Osteocyte (in vitro differentiated cells): ENCODE measurements around the gene GAN. TPM values are rescaled to one million over a fixed set of nuclear protein-coding genes. Genes with fewer than 3 reads are reported as not detected.

Experiments used
- DNase-seq: peaks from one replicate; pipeline ENCODE4 v3.0.0; 2021; ENCODE audit warnings: mixed read lengths; ENCODE audit not compliant: unreplicated experiment; ENCODE audit errors: extremely low spot score
- H3K27ac Mint-ChIP-seq: one replicate; pipeline ENCODE4 v1.8.0; 2021; ENCODE audit warnings: mild to moderate bottlenecking, mixed read lengths; ENCODE audit not compliant: unreplicated experiment
- H3K27me3 Mint-ChIP-seq: one replicate; pipeline ENCODE4 v1.8.0; 2021; ENCODE audit warnings: mixed read lengths; ENCODE audit not compliant: unreplicated experiment
- H3K36me3 Mint-ChIP-seq: one replicate; pipeline ENCODE4 v1.8.0; 2021; ENCODE audit warnings: mixed read lengths; ENCODE audit not compliant: unreplicated experiment
- H3K4me1 Mint-ChIP-seq: one replicate; pipeline ENCODE4 v1.8.0; 2021; ENCODE audit warnings: mixed read lengths; ENCODE audit not compliant: unreplicated experiment
- H3K4me3 Mint-ChIP-seq: one replicate; pipeline ENCODE4 v1.8.0; 2021; ENCODE audit warnings: mild to moderate bottlenecking, moderate library complexity, mixed read lengths; ENCODE audit not compliant: unreplicated experiment
- H3K9me3 Mint-ChIP-seq: one replicate; pipeline ENCODE4 v1.8.0; 2021; ENCODE audit warnings: mixed read lengths; ENCODE audit not compliant: unreplicated experiment
- total RNA-seq: library from RNA; stranded (reverse); gene quantifications from 2 replicates; pipeline ENCODE4 v1.2.1, GENCODE V29; 2021
- TF ChIP-seq, protein P1 (sequence below): fragments of 200-600 bp; sonication (generic); IDR thresholded peaks from 2 replicates; pipeline ENCODE4 v1.5.0; 2021; ENCODE audit warnings: antibody characterized with exemption, mild to moderate bottlenecking, moderate library complexity

The GAN gene
- total RNA-seq, 1 donor from 2014 or later = 9.2 TPM

GRCh38 chr16:81384006-81384405 lies 69.2 kb downstream of the GAN start:
- TF ChIP-seq, protein P1, sequence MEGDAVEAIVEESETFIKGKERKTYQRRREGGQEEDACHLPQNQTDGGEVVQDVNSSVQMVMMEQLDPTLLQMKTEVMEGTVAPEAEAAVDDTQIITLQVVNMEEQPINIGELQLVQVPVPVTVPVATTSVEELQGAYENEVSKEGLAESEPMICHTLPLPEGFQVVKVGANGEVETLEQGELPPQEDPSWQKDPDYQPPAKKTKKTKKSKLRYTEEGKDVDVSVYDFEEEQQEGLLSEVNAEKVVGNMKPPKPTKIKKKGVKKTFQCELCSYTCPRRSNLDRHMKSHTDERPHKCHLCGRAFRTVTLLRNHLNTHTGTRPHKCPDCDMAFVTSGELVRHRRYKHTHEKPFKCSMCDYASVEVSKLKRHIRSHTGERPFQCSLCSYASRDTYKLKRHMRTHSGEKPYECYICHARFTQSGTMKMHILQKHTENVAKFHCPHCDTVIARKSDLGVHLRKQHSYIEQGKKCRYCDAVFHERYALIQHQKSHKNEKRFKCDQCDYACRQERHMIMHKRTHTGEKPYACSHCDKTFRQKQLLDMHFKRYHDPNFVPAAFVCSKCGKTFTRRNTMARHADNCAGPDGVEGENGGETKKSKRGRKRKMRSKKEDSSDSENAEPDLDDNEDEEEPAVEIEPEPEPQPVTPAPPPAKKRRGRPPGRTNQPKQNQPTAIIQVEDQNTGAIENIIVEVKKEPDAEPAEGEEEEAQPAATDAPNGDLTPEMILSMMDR = no peak
- Mint-ChIP-seq H3K9me3 (no peaks in the 10 kb centered on the region), H3K4me1 (peaks cover 12% of the 10 kb centered on the region), H3K36me3 (peaks cover 6% of the 10 kb centered on the region), H3K27ac (peak overlapping the region; percentile 50), H3K27me3 (no peaks in the 10 kb centered on the region), H3K4me3 (no peak overlapping the region)
- no peak for DNase-seq

DNA sequence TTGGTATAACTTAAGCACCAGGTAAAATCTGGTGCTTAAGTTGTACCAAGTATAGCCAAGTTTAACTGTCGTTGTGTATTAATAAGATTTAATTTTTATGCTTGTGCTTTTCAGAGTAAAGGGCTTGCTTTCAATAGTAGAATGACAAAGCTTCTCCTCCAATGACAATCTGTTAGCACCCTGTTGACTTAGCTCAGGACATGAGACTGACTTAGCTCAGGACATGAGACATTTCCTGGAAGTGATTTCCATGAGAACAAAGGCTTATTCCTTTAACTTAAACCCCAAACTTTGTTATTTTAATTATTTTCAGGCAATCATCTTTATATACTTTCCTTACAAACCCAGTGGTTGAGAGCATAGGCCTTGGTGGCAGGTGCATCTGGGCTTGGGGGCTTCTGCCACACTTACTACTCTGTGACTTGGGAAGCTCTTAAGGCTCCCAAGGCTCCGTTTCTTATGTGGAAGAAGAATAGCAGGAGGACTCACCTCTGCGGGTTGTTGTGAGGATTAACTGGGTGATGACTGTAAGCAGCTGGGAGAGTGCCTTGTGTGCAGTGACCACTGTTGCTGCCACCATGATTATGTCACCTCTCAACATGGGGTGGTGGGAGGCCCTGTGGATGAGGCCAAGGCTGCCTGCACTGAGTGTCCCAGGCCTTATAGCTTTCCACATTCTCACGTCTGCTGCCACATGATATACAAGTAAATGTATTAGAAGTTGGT lies 70.4 kb downstream of the GAN start:
- H3K36me3 Mint-ChIP-seq = peaks cover 11% of the 10 kb centered on the region
- no peaks in the 10 kb centered on the region for H3K27me3 Mint-ChIP-seq
- no peaks in the 10 kb centered on the region for H3K9me3 Mint-ChIP-seq
- TF ChIP-seq, protein P1 = no peak
- H3K4me1 Mint-ChIP-seq = peaks cover 12% of the 10 kb centered on the region
- no peak overlapping the region for H3K4me3 Mint-ChIP-seq
- DNase-seq = no peak
- H3K27ac Mint-ChIP-seq = no peak overlapping the region

GRCh38 chr16:81388357-81388756 lies 73.6 kb downstream of the GAN start:
- Mint-ChIP-seq H3K27ac (no peak overlapping the region), H3K9me3 (no peaks in the 10 kb centered on the region), H3K4me3 (no peak overlapping the region), H3K27me3 (no peaks in the 10 kb centered on the region), H3K36me3 (peaks cover 14% of the 10 kb centered on the region), H3K4me1 (peaks cover 12% of the 10 kb centered on the region)
- no peak for DNase-seq
- TF ChIP-seq, protein P1 = no peak

GRCh38 chr16:81390840-81391239 lies 76.1 kb downstream of the GAN start:
- H3K27me3 Mint-ChIP-seq = no peaks in the 10 kb centered on the region
- H3K4me1 Mint-ChIP-seq = no peaks in the 10 kb centered on the region
- DNase-seq = no peak
- TF ChIP-seq, protein P1 = no peak
- peaks cover 16% of the 10 kb centered on the region for H3K36me3 Mint-ChIP-seq
- no peaks in the 10 kb centered on the region for H3K9me3 Mint-ChIP-seq
- no peak overlapping the region for H3K4me3 Mint-ChIP-seq
- H3K27ac Mint-ChIP-seq = no peak overlapping the region

GRCh38 chr16:81392011-81392410 lies 77.2 kb downstream of the GAN start:
- TF ChIP-seq, protein P1 = no peak
- DNase-seq = no peak
- Mint-ChIP-seq H3K4me1 (no peaks in the 10 kb centered on the region), H3K27me3 (no peaks in the 10 kb centered on the region), H3K36me3 (peaks cover 16% of the 10 kb centered on the region), H3K27ac (no peak overlapping the region), H3K4me3 (no peak overlapping the region), H3K9me3 (no peaks in the 10 kb centered on the region)
